GM12878 (cell line): ENCODE data around the gene THOC5. TPM values are rescaled to one million over a fixed set of nuclear protein-coding genes. Genes with fewer than 3 reads are reported as not detected.

Experiments used
- ATAC-seq: fragments of 200-7000 bp; cut with Tn5 transposase; 3 replicates; pipeline ENCODE4 v1.9.1; 2020; ENCODE audit warnings: mild to moderate bottlenecking, moderate library complexity
- BruUV-seq: library from RNA; stranded (reverse); fragments of 400-500 nt; replicated peaks from 2 replicates; lab custom pipeline; 2021; lab: Mats Ljungman, UMichigan
- CTCF ChIA-PET: fragments of 300-600 bp; sonication (Branson Sonifier 250); formaldehyde crosslinking; extraction: SDS; loops from one replicate; lab custom pipeline; 2021; ENCODE audit warnings: inconsistent platforms; lab: Yijun Ruan, JAX
- POLR2A ChIA-PET: fragments of 350-600 bp; formaldehyde crosslinking; extraction: SDS; loops from one replicate; lab custom pipeline; 2021; ENCODE audit warnings: inconsistent platforms; lab: Charles Lee
- RAD21 ChIA-PET: fragments of 300-600 bp; sonication (Branson Sonifier 250); formaldehyde crosslinking; loops from one replicate; lab custom pipeline; 2023; ENCODE audit warnings: antibody characterized with exemption; ENCODE audit not compliant: unreplicated experiment; lab: Charles Lee
- SMC1A ChIA-PET: fragments of 300-600 bp; sonication (Branson Sonifier 250); formaldehyde crosslinking; loops from one replicate; lab custom pipeline; 2023; ENCODE audit not compliant: unreplicated experiment, uncharacterized antibody; lab: Charles Lee
- DNase-seq: peaks from one replicate; pipeline ENCODE4 v3.0.0-alpha.2; 2011; ENCODE audit warnings: low read depth, low spot score
- FAIRE-seq: peaks from 3 replicates; lab custom pipeline; 2011; peaks lifted over from hg19 to GRCh38; lab: Jason Lieb, UNC
- H2AFZ ChIP-seq: 2 replicates; pipeline ENCODE4 v1.6.0; 2011; ENCODE audit warnings: low read depth, low read length, control low read depth; ENCODE audit not compliant: control insufficient read depth
- H3K27ac ChIP-seq: 2 replicates; pipeline ENCODE4 v1.5.1; 2011; ENCODE audit warnings: control low read depth; ENCODE audit not compliant: control insufficient read depth, insufficient read depth
- H3K27me3 ChIP-seq, 2 experiments: replicated peaks in 1 of 2; 2 replicates each; pipeline versions ENCODE4 v1.6.0 to v1.6.1; 2011; ENCODE audit warnings: low read length in 1 of 2; ENCODE audit not compliant: control insufficient read depth in 2 of 2, insufficient read depth in 2 of 2
- H3K36me3 ChIP-seq, 2 experiments: 2 replicates each; pipeline ENCODE4 v1.5.1; 2011; ENCODE audit warnings: low read length in 1 of 2; ENCODE audit not compliant: control insufficient read depth in 2 of 2, insufficient read depth in 2 of 2
- H3K4me1 ChIP-seq: 2 replicates; pipeline ENCODE4 v1.6.1; 2011; ENCODE audit warnings: mild to moderate bottlenecking, low read length, moderate library complexity, mixed read lengths; ENCODE audit not compliant: control insufficient read depth, insufficient read depth
- H3K4me2 ChIP-seq: 2 replicates; pipeline ENCODE4 v1.6.0; 2011; ENCODE audit warnings: control low read depth; ENCODE audit not compliant: control insufficient read depth, insufficient read depth
- H3K4me3 ChIP-seq: fragments of 200-600 bp; sonication (generic); 2 replicates; pipeline ENCODE4 v1.5.1; 2016
- H3K79me2 ChIP-seq: 2 replicates; pipeline ENCODE4 v1.6.0; 2011; ENCODE audit warnings: low read length; ENCODE audit not compliant: control insufficient read depth, insufficient read depth
- H3K9ac ChIP-seq: 2 replicates; pipeline ENCODE4 v1.8.0; 2011; ENCODE audit warnings: low read length, control low read depth, mixed read lengths; ENCODE audit not compliant: control insufficient read depth, insufficient read depth
- H3K9me3 ChIP-seq: replicated peaks from 3 replicates; pipeline ENCODE4 v1.5.1; 2011; ENCODE audit warnings: mild to moderate bottlenecking, low read length; ENCODE audit not compliant: control insufficient read depth, insufficient read depth
- H4K20me1 ChIP-seq: 2 replicates; pipeline ENCODE4 v1.6.0; 2011; ENCODE audit not compliant: control insufficient read depth, insufficient read depth
- CBX3 ChIP-seq: fragments of 200-600 bp; sonication (generic); IDR thresholded peaks from 2 replicates; pipeline ENCODE4 v1.6.1; 2016; ENCODE audit warnings: low read depth, borderline replicate concordance
- MEF2A ChIP-seq: IDR thresholded peaks from 2 replicates; pipeline ENCODE4 v1.6.1; 2011; ENCODE audit warnings: low read depth, mild to moderate bottlenecking, low read length, moderate library complexity; ENCODE audit not compliant: insufficient read depth
- RAD21 ChIP-seq: IDR thresholded peaks from 2 replicates; pipeline ENCODE4 v1.6.1; 2011; ENCODE audit warnings: mild to moderate bottlenecking, low read depth, low read length, moderate library complexity; ENCODE audit not compliant: insufficient read depth
- SMC3 ChIP-seq: IDR thresholded peaks from 2 replicates; pipeline ENCODE4 v1.6.1; 2011; ENCODE audit warnings: low read length, improper control_type of control experiment, borderline replicate concordance
- STAT3 ChIP-seq: IDR thresholded peaks from 2 replicates; pipeline ENCODE4 v1.6.1; 2011; ENCODE audit warnings: low read depth, low read length, improper control_type of control experiment
- WRNIP1 ChIP-seq: IDR thresholded peaks from 2 replicates; pipeline ENCODE4 v1.6.1; 2011; ENCODE audit warnings: low read depth, low read length, improper control_type of control experiment, borderline replicate concordance
- WGBS: methylation state at CpG from one replicate; pipeline ENCODE4 v1.1.6; 2016; ENCODE audit warnings: low lambda C conversion rate; ENCODE audit not compliant: insufficient replicate concordance, insufficient coverage; ENCODE audit errors: missing lambda C conversion rate; 5-methylcytosine and 5-hydroxymethylcytosine counted together
- in situ Hi-C: fragments of 300-500 bp; cut with MboI; formaldehyde crosslinking; loops from 9 replicates; pipeline ENCODE4 v1.14.3; 2018; ENCODE audit warnings: mixed read lengths
- intact Hi-C: fragments of 100-400 bp; cut with micrococcal nuclease; formaldehyde crosslinking; loops from one replicate; pipeline ENCODE4 v1.14.2; 2022; ENCODE audit not compliant: unreplicated experiment
- polyA plus RNA-seq, 11 experiments: library from polyadenylated mRNA; depleted of rRNA in 4 of 11; unstranded in 6 of 11; stranded (reverse) in 5 of 11; fragments of >200 nt; fragmentation: Nextera tagmentation in 4 of 11; fragmentation: Illumina TruSeq in 1 of 11; extraction: Ambion mirVana in 4 of 11; extraction: Trizol in 1 of 11; gene quantifications; 1 replicate in 1 of 11; 2 replicates in 10 of 11; pipeline versions ENCODE4 v1.2.1 to v1.2.3, GENCODE V29; 2011 to 2016; ENCODE audit warnings: inconsistent platforms in 2 of 11, missing spikeins in 2 of 11, low read depth in 1 of 11
- total RNA-seq, 4 experiments: library from RNA; depleted of rRNA in 3 of 4; stranded (reverse); fragments of >200 nt in 3 of 4; fragmentation: Illumina TruSeq in 1 of 4; extraction: Trizol in 1 of 4; gene quantifications; 2 replicates each; pipeline versions ENCODE4 v1.2.1 to v1.2.3, GENCODE V29; 2013 to 2021
- TF ChIP-seq, protein P1 (sequence below): IDR thresholded peaks from 2 replicates; pipeline ENCODE4 v1.6.1; 2012; ENCODE audit warnings: low read depth, low read length, improper control_type of control experiment

The THOC5 gene
- total and polyA plus RNA-seq, 10 of the 15 experiments (the other 5 are each of a cell fraction or from before 2014, with no cell fraction given): 20.9 to 44.9 (median 31.4) TPM

DNA sequence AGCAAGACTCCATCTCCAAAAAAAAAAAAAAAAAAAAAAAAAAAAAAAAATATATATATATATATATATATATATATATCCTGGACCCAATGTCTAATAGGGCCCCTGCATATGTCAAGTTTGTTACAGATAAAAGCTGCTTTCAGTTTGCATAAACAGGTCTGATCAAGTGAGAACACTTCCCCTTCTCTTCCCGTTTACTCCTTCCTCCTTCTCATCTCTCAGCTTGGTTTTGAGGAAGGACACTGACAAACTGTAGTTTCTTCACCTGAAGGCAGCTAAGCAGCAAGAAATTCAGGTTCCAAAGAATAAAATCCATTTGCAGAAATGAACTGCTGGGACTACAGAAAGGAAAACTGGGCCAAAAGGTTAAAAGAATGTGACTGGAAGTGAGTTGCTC is 11.7 kb downstream of the THOC5 start:
- CTCF ChIA-PET: interaction anchor here (0.7 to 1.2 kb wide), 2 partner anchors 13 to 618 kb away, joined by 3 read pairs; no protein-coding TSS in a partner anchor
- H3K36me3 ChIP-seq: peaks cover 9 to 19% of the 10 kb centered on the region in 2 experiments
- H4K20me1 ChIP-seq: no peaks in the 10 kb centered on the region; the same call in 1 of the 2 replicates
- no peaks in the 10 kb centered on the region for H3K27me3 ChIP-seq
- in situ Hi-C loops: no loop called here
- H3K9ac ChIP-seq: no peak overlapping the region
- no peak for TF ChIP-seq WRNIP1
- TF ChIP-seq CBX3: no peak
- no peak for TF ChIP-seq MEF2A
- no peak for TF ChIP-seq STAT3
- TF ChIP-seq RAD21: no peak
- no peak for TF ChIP-seq SMC3
- TF ChIP-seq, protein P1, sequence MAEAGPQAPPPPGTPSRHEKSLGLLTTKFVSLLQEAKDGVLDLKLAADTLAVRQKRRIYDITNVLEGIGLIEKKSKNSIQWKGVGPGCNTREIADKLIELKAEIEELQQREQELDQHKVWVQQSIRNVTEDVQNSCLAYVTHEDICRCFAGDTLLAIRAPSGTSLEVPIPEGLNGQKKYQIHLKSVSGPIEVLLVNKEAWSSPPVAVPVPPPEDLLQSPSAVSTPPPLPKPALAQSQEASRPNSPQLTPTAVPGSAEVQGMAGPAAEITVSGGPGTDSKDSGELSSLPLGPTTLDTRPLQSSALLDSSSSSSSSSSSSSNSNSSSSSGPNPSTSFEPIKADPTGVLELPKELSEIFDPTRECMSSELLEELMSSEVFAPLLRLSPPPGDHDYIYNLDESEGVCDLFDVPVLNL: no peak
- DNase-seq (no peak), FAIRE-seq (no peak), ATAC-seq (no peak)
- H3K4me1 ChIP-seq: no peaks in the 10 kb centered on the region
- BruUV-seq: no TSS peak
- SMC1A ChIA-PET: interaction anchor here (1.3 kb wide), 1 partner anchor 11 kb away, joined by 3 read pairs; no protein-coding TSS in a partner anchor
- no peak overlapping the region for H3K4me2 ChIP-seq
- intact Hi-C loops: no loop called here
- no peak overlapping the region for H2AFZ ChIP-seq
- 8% methylated on average over 1 of the region's 1 CpG for WGBS
- no peak overlapping the region for H3K4me3 ChIP-seq
- H3K27ac ChIP-seq: no peak overlapping the region
- no peaks in the 10 kb centered on the region for H3K79me2 ChIP-seq
- POLR2A ChIA-PET: interaction anchor here (1.2 kb wide), 1 partner anchor 17 kb away, joined by 3 read pairs; no protein-coding TSS in a partner anchor
- RAD21 ChIA-PET: no interaction called here
- H3K9me3 ChIP-seq: no peaks in the 10 kb centered on the region
